Muscle layer of duodenum (tissue), 2 donors: ENCODE data around the gene TLK2.
A peak's percentile ranks its signal among the peaks of the same experiment; 100 is the strongest.

ENCODE experiments used
- H3K27ac ChIP-seq: one replicate; pipeline ENCODE4 v1.7.0; 2013; ENCODE audit warnings: mild to moderate bottlenecking, low read length
- H3K27me3 ChIP-seq: one replicate; pipeline ENCODE4 v1.7.0; 2013; ENCODE audit warnings: low read depth, mild to moderate bottlenecking, control low read depth, low read length
- H3K36me3 ChIP-seq, 2 donors: one replicate each; pipeline ENCODE4 v1.7.0; 2013; ENCODE audit warnings: low read length in 2 of 2, control low read depth in 1 of 2, mild to moderate bottlenecking in 1 of 2; ENCODE audit not compliant: insufficient read depth in 2 of 2, control insufficient read depth in 1 of 2
- H3K4me1 ChIP-seq, 2 donors: one replicate each; pipeline ENCODE4 v1.7.0; 2013; ENCODE audit warnings: low read length in 2 of 2, mild to moderate bottlenecking in 2 of 2, control low read depth in 1 of 2, moderate library complexity in 1 of 2; ENCODE audit not compliant: insufficient read depth in 2 of 2, control insufficient read depth in 1 of 2
- H3K4me3 ChIP-seq, 2 donors: one replicate each; pipeline ENCODE4 v1.7.0; 2013; ENCODE audit warnings: low read length in 2 of 2, low read depth in 1 of 2, mild to moderate bottlenecking in 1 of 2
- H3K9me3 ChIP-seq, 2 donors: one replicate each; pipeline ENCODE4 v1.7.0; 2013; ENCODE audit warnings: low read length in 2 of 2, control low read depth in 1 of 2, mild to moderate bottlenecking in 1 of 2; ENCODE audit not compliant: control insufficient read depth in 1 of 2
- donor health status: healthy.

Gene TLK2

DNA sequence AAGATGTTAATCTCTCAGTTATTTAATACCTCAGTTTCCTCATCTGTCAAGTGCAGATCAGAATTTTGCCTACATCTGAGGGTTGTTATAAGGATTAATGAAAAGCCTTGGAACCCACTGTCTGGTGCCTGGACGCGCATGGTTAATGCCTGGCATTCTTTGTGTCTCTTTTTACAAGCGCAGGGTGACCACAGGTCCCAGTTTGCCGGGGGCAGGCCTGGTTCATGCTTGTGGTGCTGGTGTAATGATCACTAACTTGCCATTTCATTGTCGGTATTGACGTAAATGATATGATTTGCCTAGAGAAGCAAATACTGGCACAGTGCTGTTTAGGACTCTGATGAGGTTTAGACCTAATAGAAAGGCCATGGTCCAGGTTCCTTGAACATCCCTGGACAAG lies 172.0 kb downstream of the TLK2 start:
- no peak overlapping the region for H3K4me3 ChIP-seq
- H3K36me3 ChIP-seq = no peaks in the 10 kb centered on the region
- H3K27ac ChIP-seq = no peak overlapping the region
- H3K4me1 ChIP-seq = peaks cover 0 to 20% of the 10 kb centered on the region in 2 donors
- no peaks in the 10 kb centered on the region for H3K27me3 ChIP-seq
- H3K9me3 ChIP-seq = no peaks in the 10 kb centered on the region

DNA sequence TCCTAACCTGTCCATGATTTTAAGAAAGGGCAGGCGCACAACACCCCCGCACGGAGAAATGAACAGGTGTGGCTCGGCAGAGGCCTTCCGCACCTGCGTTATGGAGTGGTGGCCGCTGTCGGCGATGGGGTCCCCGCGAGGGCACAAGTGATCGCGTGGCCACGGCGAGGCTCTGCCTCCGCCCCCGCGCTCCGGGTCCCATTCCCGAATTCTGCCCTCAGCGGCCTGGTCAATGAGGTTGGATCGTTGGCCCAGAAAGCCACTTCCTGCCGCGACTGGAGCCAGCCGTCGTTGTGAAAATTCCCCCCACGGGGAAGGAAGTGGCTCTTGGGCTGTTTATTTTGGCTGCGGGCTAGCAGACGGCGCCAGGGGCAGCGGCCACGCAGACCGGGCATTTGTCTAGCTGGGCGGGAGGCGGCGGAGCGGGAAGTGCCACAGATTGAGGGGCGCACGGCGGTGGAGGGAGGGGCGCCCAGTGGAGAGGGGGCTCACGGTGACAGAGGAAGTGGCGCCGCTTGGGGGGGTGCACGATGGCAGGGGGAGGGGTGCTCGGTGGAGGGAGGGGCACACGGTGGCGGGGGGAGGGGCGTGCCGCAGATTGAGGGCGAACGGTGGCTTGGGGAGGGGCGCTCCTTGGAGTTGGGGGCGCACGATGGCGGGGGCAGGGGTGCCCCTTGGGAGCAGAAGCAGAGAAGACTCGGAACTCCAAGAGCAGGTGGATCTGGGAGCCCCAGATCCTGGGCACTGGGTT lies 173.8 kb downstream of the TLK2 start:
- no peak overlapping the region for H3K27ac ChIP-seq
- no peaks in the 10 kb centered on the region for H3K27me3 ChIP-seq
- peak overlapping the region; percentile 46 to 65 for H3K4me3 ChIP-seq
- no peaks in the 10 kb centered on the region for H3K9me3 ChIP-seq
- H3K4me1 ChIP-seq = peaks cover 0 to 20% of the 10 kb centered on the region in 2 donors
- H3K36me3 ChIP-seq = no peaks in the 10 kb centered on the region

DNA sequence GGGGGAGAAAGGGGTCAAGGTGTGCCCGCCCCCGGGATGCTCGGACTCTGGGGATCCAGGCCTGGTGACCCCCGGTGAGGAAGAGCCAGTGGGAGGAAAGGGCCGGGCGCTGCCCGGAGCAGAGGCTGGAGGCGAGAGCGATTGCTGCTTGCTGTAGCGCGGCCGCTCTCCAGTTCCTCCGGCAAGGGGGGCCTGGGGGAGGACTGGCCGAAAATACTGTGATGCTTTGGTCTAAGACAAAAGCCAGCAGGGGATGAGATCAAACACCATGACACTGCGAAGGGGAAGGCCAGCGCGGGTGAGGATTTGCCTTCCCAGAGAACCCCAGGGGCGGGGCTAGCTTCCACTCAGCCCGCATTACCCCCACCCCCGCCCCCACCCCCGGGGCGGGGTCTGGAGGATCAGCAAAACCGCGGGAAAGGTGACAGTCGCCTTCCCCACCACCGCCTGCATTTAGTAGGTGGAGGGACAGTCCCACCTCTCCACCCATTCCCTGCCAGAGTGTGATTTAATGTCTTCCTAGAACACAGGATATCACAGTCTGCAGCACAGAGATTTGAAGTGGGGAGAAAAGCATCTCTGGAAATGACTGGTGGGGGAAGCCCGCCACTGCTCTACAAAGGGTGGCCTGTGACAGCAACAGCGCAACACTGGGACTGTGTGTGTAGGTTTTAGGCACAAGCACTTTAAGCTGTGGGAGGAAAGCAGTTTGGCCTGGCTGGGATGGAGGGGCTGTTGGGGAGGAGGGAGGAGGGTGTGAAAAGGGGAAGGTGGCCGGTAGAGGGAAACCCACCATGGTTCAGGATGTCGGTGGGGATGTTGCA lies 174.6 kb downstream of the TLK2 start:
- Histone ChIP-seq H3K27ac (no peak overlapping the region), H3K4me1 (peaks cover 0 to 20% of the 10 kb centered on the region in 2 donors), H3K36me3 (no peaks in the 10 kb centered on the region), H3K4me3 (peak overlapping the region; percentile 46 to 65), H3K27me3 (no peaks in the 10 kb centered on the region), H3K9me3 (no peaks in the 10 kb centered on the region)

DNA sequence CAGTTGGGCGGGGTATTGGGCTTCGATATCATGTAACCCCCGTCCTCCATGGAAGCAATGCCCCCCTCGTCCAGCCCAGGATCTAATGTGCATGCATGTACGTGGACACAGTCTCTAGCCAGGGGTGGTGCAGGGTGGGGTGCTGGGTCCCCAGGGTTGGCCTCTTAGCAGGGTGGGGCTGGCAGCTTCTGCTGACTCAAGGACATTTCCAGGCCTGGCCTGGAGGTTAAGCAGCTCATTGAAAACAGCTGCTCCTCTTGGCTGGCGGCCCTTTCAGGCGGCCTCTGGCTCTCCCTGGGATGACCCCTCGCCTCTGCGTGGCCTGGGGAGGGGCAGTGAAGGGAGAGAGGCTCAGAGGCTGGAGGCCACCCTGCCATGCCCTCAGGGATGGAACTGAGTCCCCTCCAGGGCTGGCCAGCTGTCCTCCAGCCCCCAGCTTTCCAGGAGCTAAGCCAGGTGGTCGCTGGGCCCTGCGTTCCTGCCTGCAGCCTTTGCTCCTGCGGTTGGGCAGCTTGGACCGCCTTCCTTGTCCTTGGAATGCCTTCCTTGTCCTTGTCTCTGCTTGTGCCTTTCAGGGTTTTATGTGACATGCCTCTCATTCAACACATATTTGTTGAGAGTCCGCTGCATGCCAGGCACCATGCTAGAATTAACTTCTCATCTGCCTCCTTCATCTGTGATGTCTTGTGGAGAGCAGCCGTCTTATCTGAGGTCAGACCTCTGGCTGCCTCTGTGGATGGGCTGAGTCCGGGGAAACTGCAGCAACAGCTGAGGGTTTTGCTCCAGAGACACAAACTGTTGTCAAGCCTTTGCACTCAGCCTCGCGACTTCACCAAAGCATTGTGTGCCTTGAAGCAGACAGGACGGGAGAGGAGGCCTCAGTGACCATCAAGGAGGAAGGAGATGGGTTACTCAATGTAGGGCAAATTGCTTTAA lies 175.5 kb downstream of the TLK2 start:
- Histone ChIP-seq H3K9me3 (no peaks in the 10 kb centered on the region), H3K36me3 (no peaks in the 10 kb centered on the region), H3K4me3 (peak overlapping the region in 1 of 2 donors; percentile 65), H3K27ac (no peak overlapping the region), H3K27me3 (no peaks in the 10 kb centered on the region), H3K4me1 (peaks cover 0 to 17% of the 10 kb centered on the region in 2 donors)

DNA sequence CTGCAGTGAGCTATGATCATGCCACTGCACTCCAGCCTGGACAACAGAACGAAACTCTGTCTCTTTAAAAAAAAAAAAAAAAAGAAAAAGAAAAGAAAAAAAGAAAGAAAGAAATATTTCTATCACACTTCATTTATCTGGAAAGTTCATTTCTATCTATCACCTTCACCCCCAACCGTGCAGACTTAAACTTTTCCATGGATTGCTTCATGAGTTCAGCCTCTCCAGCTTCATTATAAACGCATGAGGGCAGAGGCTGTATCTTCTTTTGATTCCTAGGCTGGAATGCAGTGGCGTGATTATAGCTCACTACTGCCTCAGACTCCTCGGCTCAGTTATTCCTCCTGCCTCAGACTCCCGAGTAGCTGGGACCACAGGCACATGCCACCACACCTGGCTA lies 177.0 kb downstream of the TLK2 start:
- no peaks in the 10 kb centered on the region for H3K27me3 ChIP-seq
- no peak overlapping the region for H3K4me3 ChIP-seq
- H3K36me3 ChIP-seq = no peaks in the 10 kb centered on the region
- H3K4me1 ChIP-seq = peaks cover 0 to 16% of the 10 kb centered on the region in 2 donors
- H3K9me3 ChIP-seq = peaks cover 0 to 5% of the 10 kb centered on the region in 2 donors
- no peak overlapping the region for H3K27ac ChIP-seq

DNA sequence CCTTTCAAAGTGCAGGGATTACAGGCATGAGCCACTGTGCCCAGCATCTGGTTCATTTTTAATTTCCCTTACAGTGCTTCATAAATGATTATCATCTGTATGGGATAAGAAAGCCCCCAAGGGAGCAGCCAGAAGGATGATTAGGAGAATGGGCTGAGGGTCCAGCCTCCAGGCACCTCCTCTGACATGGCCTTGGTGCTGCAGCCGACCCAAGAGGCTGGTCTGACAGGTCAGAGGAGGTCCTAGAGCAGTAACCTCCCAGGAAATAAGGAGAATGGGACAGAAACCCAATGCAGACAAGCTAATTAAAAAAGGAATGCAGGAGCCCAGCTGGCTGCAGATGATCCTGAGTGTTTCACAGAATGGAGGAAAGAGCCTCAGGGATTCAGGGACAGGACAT lies 177.8 kb downstream of the TLK2 start:
- Histone ChIP-seq H3K27me3 (no peaks in the 10 kb centered on the region), H3K4me3 (no peak overlapping the region), H3K27ac (no peak overlapping the region), H3K36me3 (no peaks in the 10 kb centered on the region), H3K9me3 (peaks cover 0 to 5% of the 10 kb centered on the region in 2 donors), H3K4me1 (peaks cover 0 to 16% of the 10 kb centered on the region in 2 donors)

DNA sequence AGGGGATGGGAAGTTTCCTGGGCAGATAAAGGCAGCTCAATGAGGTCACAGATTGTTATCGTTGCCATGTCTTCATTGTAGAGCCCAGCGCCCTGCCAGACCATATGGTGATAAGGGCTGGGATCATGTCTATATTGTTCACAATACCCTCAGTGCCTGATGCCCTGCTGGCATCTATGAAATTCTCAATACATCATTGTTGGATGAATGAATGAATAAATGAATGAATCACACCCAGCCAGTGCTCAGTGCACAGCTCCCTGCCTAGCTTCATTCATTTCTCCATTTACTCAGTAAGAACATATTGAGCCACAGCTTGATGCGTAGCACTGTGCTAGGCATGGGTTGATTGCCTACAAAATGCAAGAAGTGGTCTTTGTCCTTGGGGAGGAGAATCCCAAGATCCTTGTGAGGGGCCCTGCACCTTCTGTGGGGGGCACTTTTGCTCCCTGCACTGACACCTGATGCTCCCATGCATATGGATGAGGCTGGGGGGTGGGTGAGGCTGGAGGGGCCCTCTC lies 178.6 kb downstream of the TLK2 start:
- Histone ChIP-seq H3K9me3 (peaks cover 0 to 5% of the 10 kb centered on the region in 2 donors), H3K4me1 (peaks cover 0 to 16% of the 10 kb centered on the region in 2 donors), H3K27me3 (no peaks in the 10 kb centered on the region), H3K27ac (no peak overlapping the region), H3K36me3 (no peaks in the 10 kb centered on the region), H3K4me3 (no peak overlapping the region)

DNA sequence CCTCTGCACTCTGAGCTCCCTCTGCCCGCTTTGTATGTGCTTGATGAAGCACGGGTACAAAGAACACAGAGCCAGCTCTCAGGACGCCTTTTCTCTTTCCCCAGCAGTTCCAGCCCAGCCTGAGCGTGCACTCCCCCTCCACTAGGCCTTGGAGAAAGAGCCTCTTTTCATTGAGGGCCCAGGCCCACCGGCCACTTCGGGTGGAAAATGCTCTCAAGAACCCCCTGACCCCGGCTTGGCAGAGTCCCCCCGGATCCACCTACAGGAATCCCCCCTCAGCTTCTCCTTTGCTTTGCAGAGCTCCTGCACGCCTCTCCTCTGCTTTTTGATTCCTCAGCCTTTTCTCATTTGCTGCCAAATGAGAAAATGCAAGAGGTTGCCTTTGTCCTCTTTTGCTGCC lies 179.1 kb downstream of the TLK2 start:
- H3K27me3 ChIP-seq = no peaks in the 10 kb centered on the region

DNA sequence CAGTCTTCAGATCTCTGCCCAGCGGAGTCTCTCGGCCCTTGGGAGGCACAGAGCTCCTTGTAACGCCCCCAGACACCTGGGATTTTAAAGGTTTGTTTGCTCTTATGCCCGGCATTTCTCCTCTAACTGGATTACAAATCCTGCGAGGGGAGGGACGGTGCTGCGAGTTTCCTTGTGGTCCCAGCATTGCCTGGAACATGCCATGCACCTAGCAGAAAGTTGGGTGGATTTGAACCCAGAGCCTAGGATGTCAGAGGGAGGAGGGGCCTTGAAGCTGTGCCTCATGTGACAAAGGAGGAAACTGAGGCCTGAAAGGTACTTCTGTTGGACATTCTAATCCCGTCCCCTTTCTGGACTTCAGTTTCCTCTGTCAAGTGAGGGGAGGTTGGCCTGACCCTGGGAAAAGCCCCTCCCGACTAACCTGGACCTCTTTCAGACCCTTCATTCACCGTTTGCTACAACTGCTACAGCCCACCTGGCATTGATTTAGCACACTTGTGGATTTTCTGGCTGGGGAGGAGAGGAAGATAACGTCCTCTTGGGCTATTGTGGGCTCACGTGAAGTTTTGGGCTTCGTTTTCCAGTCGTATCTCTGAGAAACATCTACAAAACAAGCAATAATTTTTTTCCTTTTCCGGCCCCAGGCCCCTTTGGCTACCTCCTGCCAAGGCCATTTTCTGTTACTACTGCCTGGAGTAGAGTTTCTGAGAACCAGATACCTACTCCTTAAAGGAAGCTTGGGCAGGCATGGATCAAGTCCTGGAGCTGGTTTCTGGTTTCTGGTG lies 179.7 kb downstream of the TLK2 start:
- peaks cover 0 to 5% of the 10 kb centered on the region in 2 donors for H3K9me3 ChIP-seq
- H3K4me1 ChIP-seq = peaks cover 0 to 10% of the 10 kb centered on the region in 2 donors
- H3K27me3 ChIP-seq = no peaks in the 10 kb centered on the region
- H3K36me3 ChIP-seq = no peaks in the 10 kb centered on the region
- H3K27ac ChIP-seq = no peak overlapping the region
- no peak overlapping the region for H3K4me3 ChIP-seq

More for the DNA sequence above, 179.1 kb downstream of the TLK2 start:
- Histone ChIP-seq H3K4me3 (no peak overlapping the region), H3K4me1 (peaks cover 0 to 15% of the 10 kb centered on the region in 2 donors), H3K27ac (no peak overlapping the region), H3K36me3 (no peaks in the 10 kb centered on the region), H3K9me3 (peaks cover 0 to 5% of the 10 kb centered on the region in 2 donors)

DNA sequence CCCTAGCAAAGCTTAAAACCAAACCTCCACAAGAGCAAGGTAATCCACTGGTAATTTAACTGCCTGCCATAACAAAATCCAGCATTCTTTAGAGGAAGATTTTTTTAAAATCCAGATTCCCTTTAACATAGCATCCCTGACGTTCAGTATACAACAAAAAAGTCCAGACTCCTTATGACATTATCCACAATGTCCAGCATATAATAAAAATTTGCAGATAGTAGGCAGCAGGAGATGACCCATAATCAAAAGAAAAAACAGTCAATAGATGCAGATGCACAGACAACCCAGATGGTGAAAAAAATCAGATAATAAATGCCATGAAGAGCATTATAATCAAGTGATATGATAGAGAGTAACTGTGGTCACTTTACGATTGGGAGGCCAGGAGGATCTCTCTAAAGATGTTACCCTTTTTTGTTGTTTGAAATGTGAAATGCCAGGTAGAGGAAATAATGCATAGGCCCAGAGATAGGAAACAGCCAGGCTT lies 182.0 kb downstream of the TLK2 start:
- H3K27ac ChIP-seq = no peak overlapping the region
- no peak overlapping the region for H3K4me3 ChIP-seq
- H3K4me1 ChIP-seq = peaks cover 0 to 4% of the 10 kb centered on the region in 2 donors
- H3K9me3 ChIP-seq = peaks cover 0 to 5% of the 10 kb centered on the region in 2 donors
- H3K36me3 ChIP-seq = no peaks in the 10 kb centered on the region
- no peaks in the 10 kb centered on the region for H3K27me3 ChIP-seq
